AG08396 (cell line): ENCODE data around the gene B4GAT1.
"Not testable (repeated sequence)": the region's sequence is repeated elsewhere in the genome, so short reads cannot be mapped to it uniquely, and the experiment has no call there.

Experiments used
- DNase-seq: peaks from one replicate; pipeline ENCODE4 v3.0.0; 2012; ENCODE audit warnings: low spot score, mixed read lengths

B4GAT1 gene

GRCh38 chr11:66322732-66323427 lies 24.5 kb downstream of the B4GAT1 start:
- no peak for DNase-seq

- no peak for DNase-seq
Measured at GRCh38 chr11:66321606-66322005, 25.8 kb downstream of the B4GAT1 start.

GRCh38 chr11:66320748-66321147 lies 26.7 kb downstream of the B4GAT1 start:
- DNase-seq: not testable (repeated sequence)

GRCh38 chr11:66320289-66320688 lies 27.1 kb downstream of the B4GAT1 start:
- not testable (repeated sequence) for DNase-seq

GRCh38 chr11:66318600-66318970 lies 28.8 kb downstream of the B4GAT1 start:
- DNase-seq: no peak

- DNase-seq: no peak
Measured at GRCh38 chr11:66317723-66318599, 29.5 kb downstream of the B4GAT1 start.

GRCh38 chr11:66317322-66317722 lies 30.1 kb downstream of the B4GAT1 start:
- peak; percentile 72 for DNase-seq

- DNase-seq: peak; percentile 76
Measured at GRCh38 chr11:66316849-66317251, 30.6 kb downstream of the B4GAT1 start, which contains the start of gene CD248. Gene CD248 (minus strand): TSS chr11:66317044. CDS start chr11:66317027, 17 bp downstream.

- DNase-seq: no peak
Measured at GRCh38 chr11:66315921-66316811, 31.3 kb downstream of the B4GAT1 start.

GRCh38 chr11:66315498-66315885 lies 31.9 kb downstream of the B4GAT1 start:
- no peak for DNase-seq

- DNase-seq: no peak
Measured at GRCh38 chr11:66314561-66315497, 32.6 kb downstream of the B4GAT1 start.

- no peak for DNase-seq
Measured at GRCh38 chr11:66314186-66314501, 33.3 kb downstream of the B4GAT1 start.

- no peak for DNase-seq
Measured at GRCh38 chr11:66313321-66314185, 33.9 kb downstream of the B4GAT1 start.

- peak; percentile 98 for DNase-seq
Measured at GRCh38 chr11:66312549-66313320, 34.7 kb downstream of the B4GAT1 start.

- peak; percentile 86 for DNase-seq
Measured at GRCh38 chr11:66311965-66312548, 35.4 kb downstream of the B4GAT1 start.

- DNase-seq: no peak
Measured at GRCh38 chr11:66311470-66311964, 35.9 kb downstream of the B4GAT1 start.

- DNase-seq: not testable (repeated sequence)
Measured at GRCh38 chr11:66310803-66311440, 36.5 kb downstream of the B4GAT1 start.

- no peak for DNase-seq
Measured at GRCh38 chr11:66310324-66310723, 37.1 kb downstream of the B4GAT1 start.
